Peyer's patch (tissue), 4 donors: ENCODE results near the gene LIPC. TPM values are rescaled to one million over a fixed set of nuclear protein-coding genes. Genes with fewer than 3 reads are reported as not detected.

Source experiments
- DNase-seq, 3 donors: peaks; one replicate each; pipeline ENCODE4 v3.0.0-alpha.2; 2017 to 2019
- H3K27ac ChIP-seq, 4 donors: fragments of 200-600 bp; sonication (generic); one replicate each; pipeline ENCODE4 v1.5.1; 2016 to 2019
- H3K27me3 ChIP-seq, 2 donors: fragments of 200-600 bp; sonication (generic); one replicate each; pipeline ENCODE4 v1.5.1; 2019
- H3K36me3 ChIP-seq, 3 donors: fragments of 200-600 bp; sonication (generic); one replicate each; pipeline ENCODE4 v1.5.1; 2016 to 2019
- H3K4me1 ChIP-seq, 4 donors: fragments of 200-600 bp; sonication (generic); one replicate each; pipeline ENCODE4 v1.5.1; 2016 to 2019
- H3K4me3 ChIP-seq, 4 donors: fragments of 200-600 bp; sonication (generic); 1 replicate in 3 of 4; 2 replicates in 1 of 4; pipeline ENCODE4 v1.5.1; 2016 to 2019; ENCODE audit warnings: mild to moderate bottlenecking in 1 of 4
- H3K9me3 ChIP-seq, 4 donors: fragments of 200-600 bp; sonication (generic); one replicate each; pipeline ENCODE4 v1.5.1; 2016 to 2019; ENCODE audit warnings: mild to moderate bottlenecking in 1 of 4
- CTCF ChIP-seq, 6 experiments: fragments of 450-650 bp in 4 of 6; fragments of 200-600 bp in 2 of 6; sonication (generic) in 1 of 6; IDR thresholded peaks; one replicate each; pipeline ENCODE4 v1.5.1; 2017 to 2019; ENCODE audit warnings: antibody characterized with exemption in 6 of 6, mild to moderate bottlenecking in 3 of 6, moderate library complexity in 1 of 6
- POLR2A ChIP-seq, 2 donors: fragments of 450-650 bp; IDR thresholded peaks; one replicate each; pipeline ENCODE4 v1.5.1; 2017; ENCODE audit warnings: antibody characterized with exemption in 2 of 2, mild to moderate bottlenecking in 2 of 2, moderate library complexity in 2 of 2
- total RNA-seq, 4 donors: library from RNA; depleted of rRNA; stranded (reverse); fragments of >200 nt; gene quantifications; one replicate each; pipeline ENCODE4 v1.1.0, GENCODE V29; 2016

LIPC gene
- total RNA-seq, 4 donors from 2014 or later = 0.40 to 8.9 (median 1.0) TPM; not detected in 1

- H3K27ac ChIP-seq = no peak overlapping the region
- DNase-seq = no peak
- no peaks in the 10 kb centered on the region for H3K27me3 ChIP-seq
- H3K36me3 ChIP-seq = no peaks in the 10 kb centered on the region
- H3K4me3 ChIP-seq = no peak overlapping the region
- TF ChIP-seq CTCF (IDR thresholded peaks at IDR 0.05) (no peak), POLR2A (IDR thresholded peaks at IDR 0.05) (no peak)
- H3K9me3 ChIP-seq = peaks cover 0 to 4% (median 0%) of the 10 kb centered on the region in 4 donors
- H3K4me1 ChIP-seq = no peaks in the 10 kb centered on the region
These were observed 55.4 kb downstream of the LIPC start for GRCh38 chr15:58487041-58487723.

DNA sequence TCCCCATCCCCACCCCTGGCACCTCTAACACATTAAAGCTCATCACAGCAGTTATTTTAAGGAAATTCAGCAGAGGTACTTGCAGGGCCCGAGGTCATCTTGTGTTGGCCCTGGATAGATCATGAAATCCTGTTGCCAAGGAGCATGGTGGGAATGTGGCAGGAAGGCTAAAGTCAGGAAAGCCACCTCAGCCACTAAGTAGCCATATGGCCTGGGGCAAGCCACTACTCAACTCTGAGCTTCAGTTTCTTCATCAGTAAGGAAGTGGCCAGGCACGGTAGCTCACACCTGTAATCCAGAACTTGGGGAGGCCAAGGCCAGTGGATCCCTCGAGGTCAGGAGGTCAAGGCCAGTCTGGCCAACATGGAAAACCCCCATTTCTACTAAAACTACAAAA lies 55.9 kb downstream of the LIPC start:
- H3K36me3 ChIP-seq = no peaks in the 10 kb centered on the region
- no peak for DNase-seq
- H3K4me1 ChIP-seq = no peaks in the 10 kb centered on the region
- no peaks in the 10 kb centered on the region for H3K27me3 ChIP-seq
- peaks cover 0 to 4% (median 0%) of the 10 kb centered on the region in 4 donors for H3K9me3 ChIP-seq
- TF ChIP-seq POLR2A (IDR thresholded peaks at IDR 0.05) = no peak
- TF ChIP-seq CTCF (IDR thresholded peaks at IDR 0.05) = no peak
- no peak overlapping the region for H3K27ac ChIP-seq
- no peak overlapping the region for H3K4me3 ChIP-seq

DNA sequence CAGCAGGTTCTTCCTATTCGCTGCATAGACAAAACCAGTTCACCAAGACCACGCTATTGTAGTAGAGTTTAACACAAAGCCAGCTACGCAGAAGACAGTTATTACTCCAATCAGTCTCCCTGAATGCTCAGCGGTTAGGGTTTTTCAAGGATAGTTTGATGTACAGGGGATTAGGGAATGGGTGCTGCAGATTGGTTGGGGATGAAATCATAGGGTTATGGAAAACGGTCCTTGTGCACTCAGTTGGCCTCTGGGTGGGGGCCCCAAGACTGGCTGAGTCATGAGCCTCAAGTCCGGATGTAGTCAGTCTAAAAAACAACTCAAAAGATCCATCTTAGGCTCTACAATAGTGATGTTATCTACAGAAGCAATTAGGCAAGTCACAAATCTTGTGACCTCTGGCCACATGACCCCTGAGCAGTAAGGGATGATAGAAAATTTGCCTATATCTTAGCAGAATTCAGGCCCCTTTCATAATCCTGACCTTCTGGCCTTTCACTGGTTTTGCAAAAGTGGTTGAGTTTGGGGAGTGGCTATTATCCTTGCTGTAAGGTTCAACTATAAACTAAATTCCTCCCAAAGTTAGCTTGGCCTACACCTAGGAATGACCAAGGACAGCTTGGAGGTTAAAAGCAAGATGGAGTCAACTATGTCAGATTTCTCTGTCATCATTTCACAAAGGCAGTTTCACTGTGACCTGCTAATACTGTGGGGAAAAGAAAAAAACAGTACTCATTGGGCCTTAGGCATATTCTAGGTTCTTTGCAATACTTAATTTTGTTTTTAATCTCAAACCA lies 57.7 kb downstream of the LIPC start:
- Histone ChIP-seq H3K36me3 (no peaks in the 10 kb centered on the region), H3K9me3 (peaks cover 0 to 4% (median 0%) of the 10 kb centered on the region in 4 donors), H3K4me3 (no peak overlapping the region), H3K27ac (no peak overlapping the region), H3K27me3 (no peaks in the 10 kb centered on the region), H3K4me1 (no peaks in the 10 kb centered on the region)
- no peak for DNase-seq
- no peak for TF ChIP-seq POLR2A (IDR thresholded peaks at IDR 0.05)
- no peak for TF ChIP-seq CTCF (IDR thresholded peaks at IDR 0.05)

- Histone ChIP-seq H3K9me3 (peaks cover 0 to 4% (median 0%) of the 10 kb centered on the region in 4 donors), H3K4me3 (no peak overlapping the region), H3K27ac (no peak overlapping the region), H3K36me3 (no peaks in the 10 kb centered on the region), H3K27me3 (no peaks in the 10 kb centered on the region), H3K4me1 (no peaks in the 10 kb centered on the region)
- TF ChIP-seq POLR2A (IDR thresholded peaks at IDR 0.05) = no peak
- DNase-seq = no peak
These were observed 58.5 kb downstream of the LIPC start for GRCh38 chr15:58490086-58490887.

GRCh38 chr15:58490888-58491473 lies 59.2 kb downstream of the LIPC start:
- Histone ChIP-seq H3K27ac (no peak overlapping the region), H3K9me3 (peaks cover 0 to 4% (median 0%) of the 10 kb centered on the region in 4 donors), H3K4me1 (no peaks in the 10 kb centered on the region), H3K36me3 (no peaks in the 10 kb centered on the region), H3K4me3 (no peak overlapping the region), H3K27me3 (no peaks in the 10 kb centered on the region)
- no peak for TF ChIP-seq CTCF (IDR thresholded peaks at IDR 0.05)
- TF ChIP-seq POLR2A (IDR thresholded peaks at IDR 0.05) = no peak
- DNase-seq = peak in 1 of 3 donors; percentile 0
